Activated T-cell treated with anti-CD3 and anti-CD28 coated beads, Interleukin-2, amount 50 U/mL, for 24 hours (primary cell): ENCODE results near the gene C8A.

Experiments
- DNase-seq: peaks from one replicate; pipeline ENCODE4 v3.0.0-alpha.2; 2020
- H3K27ac Mint-ChIP-seq: 2 replicates; pipeline ENCODE4 v1.8.0; 2020; ENCODE audit warnings: mild to moderate bottlenecking, mixed read lengths
- H3K27me3 Mint-ChIP-seq: 2 replicates; pipeline ENCODE4 v1.8.0; 2020; ENCODE audit warnings: mixed read lengths
- H3K36me3 Mint-ChIP-seq: 2 replicates; pipeline ENCODE4 v1.8.0; 2020; ENCODE audit warnings: low read depth, mixed read lengths
- H3K4me1 Mint-ChIP-seq: 2 replicates; pipeline ENCODE4 v1.8.0; 2020; ENCODE audit warnings: low read depth, mixed read lengths
- H3K4me3 Mint-ChIP-seq: 2 replicates; pipeline ENCODE4 v1.8.0; 2020; ENCODE audit warnings: mild to moderate bottlenecking, moderate library complexity, mixed read lengths
- H3K9me3 Mint-ChIP-seq: 2 replicates; pipeline ENCODE4 v1.8.0; 2020; ENCODE audit warnings: mixed read lengths

Gene C8A

DNA sequence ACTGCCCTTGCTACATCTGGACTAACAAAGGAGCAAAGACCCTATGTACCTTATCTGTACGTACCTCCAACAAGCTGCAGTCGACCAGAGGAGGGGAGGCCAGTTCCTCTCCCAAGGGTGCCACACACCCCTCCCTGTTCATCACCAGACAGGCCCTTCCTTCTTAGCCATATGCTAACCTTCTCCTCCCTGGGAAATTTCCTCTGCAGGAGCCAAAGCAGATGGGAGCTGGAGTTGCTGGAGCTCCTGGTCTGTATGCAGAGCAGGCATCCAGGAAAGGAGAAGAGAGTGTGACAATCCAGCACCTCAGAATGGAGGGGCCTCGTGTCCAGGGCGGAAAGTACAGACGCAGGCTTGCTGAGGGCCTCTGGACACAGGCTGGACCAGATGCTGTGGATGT lies 62.8 kb downstream of the C8A start:
- no peaks in the 10 kb centered on the region for H3K9me3 Mint-ChIP-seq
- no peak for DNase-seq
- peaks cover 7% of the 10 kb centered on the region for H3K27me3 Mint-ChIP-seq
- H3K4me3 Mint-ChIP-seq: no peak overlapping the region
- H3K4me1 Mint-ChIP-seq: no peaks in the 10 kb centered on the region
- H3K36me3 Mint-ChIP-seq: no peaks in the 10 kb centered on the region
- no peak overlapping the region for H3K27ac Mint-ChIP-seq

DNA sequence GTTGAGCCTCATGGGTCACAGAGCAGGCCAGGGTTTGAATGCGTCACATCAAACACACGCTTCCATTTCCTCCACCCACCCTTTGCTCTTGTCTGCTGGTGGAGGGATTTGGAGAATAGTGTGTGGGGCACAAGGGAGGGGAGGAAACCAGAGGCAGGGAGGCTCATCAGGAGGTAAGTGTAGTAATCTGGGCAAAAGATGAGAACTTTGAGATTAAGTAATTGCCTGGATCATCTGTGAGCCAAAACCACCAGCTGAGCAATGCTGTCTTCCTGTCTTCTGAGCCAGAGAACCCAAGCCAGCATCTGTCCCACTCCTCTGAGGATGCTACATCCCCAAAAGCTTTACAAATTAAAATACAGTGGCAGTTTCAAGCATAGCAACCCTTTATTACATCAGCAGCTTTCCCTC lies 66.0 kb downstream of the C8A start:
- peaks cover 8% of the 10 kb centered on the region for H3K27me3 Mint-ChIP-seq
- DNase-seq: no peak
- no peak overlapping the region for H3K4me3 Mint-ChIP-seq
- H3K27ac Mint-ChIP-seq: no peak overlapping the region
- no peaks in the 10 kb centered on the region for H3K9me3 Mint-ChIP-seq
- H3K4me1 Mint-ChIP-seq: no peaks in the 10 kb centered on the region
- H3K36me3 Mint-ChIP-seq: no peaks in the 10 kb centered on the region

DNA sequence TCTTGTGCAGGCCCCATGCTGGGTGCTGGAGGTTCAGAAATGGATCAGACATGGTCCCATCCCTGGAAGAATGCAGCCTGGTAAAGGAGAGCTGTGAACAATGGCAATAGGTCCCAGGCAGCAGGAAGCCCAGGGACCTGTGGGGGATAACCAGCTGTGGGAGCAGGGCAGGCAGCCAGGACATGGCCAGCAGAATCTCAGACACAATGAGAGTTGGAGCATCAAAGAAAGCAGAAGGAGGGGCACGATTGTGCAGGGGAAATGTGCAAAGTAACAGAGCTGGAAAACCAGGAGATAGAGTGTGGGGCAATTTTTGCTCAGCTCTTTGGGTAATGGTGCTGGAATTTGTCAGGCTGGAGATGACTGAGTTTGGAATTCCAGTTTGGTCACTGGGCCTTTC lies 66.9 kb downstream of the C8A start:
- DNase-seq: no peak
- no peak overlapping the region for H3K4me3 Mint-ChIP-seq
- H3K36me3 Mint-ChIP-seq: no peaks in the 10 kb centered on the region
- no peaks in the 10 kb centered on the region for H3K4me1 Mint-ChIP-seq
- no peaks in the 10 kb centered on the region for H3K9me3 Mint-ChIP-seq
- H3K27me3 Mint-ChIP-seq: peaks cover 5% of the 10 kb centered on the region
- no peak overlapping the region for H3K27ac Mint-ChIP-seq

DNA sequence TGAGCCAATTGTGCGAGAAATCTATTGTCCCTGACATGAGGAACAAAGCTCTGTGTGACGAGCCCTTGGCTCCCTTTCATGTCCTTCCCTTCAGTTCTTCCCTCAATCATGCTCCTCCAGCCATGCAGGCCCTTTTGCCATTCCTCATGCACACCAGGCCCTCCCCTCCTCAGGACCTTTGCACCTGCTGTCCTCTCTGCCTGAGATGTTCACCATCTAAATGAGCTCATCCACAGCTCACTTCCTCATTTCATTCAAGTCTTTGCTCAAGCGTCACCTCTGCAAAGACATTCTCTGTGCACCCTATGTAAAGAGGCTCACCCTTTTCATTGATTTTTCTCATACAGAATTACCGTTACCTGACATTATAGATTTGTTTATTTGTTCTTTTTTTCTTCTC lies 67.5 kb downstream of the C8A start:
- Mint-ChIP-seq H3K9me3 (no peaks in the 10 kb centered on the region), H3K36me3 (no peaks in the 10 kb centered on the region), H3K4me1 (no peaks in the 10 kb centered on the region), H3K27ac (no peak overlapping the region), H3K4me3 (no peak overlapping the region), H3K27me3 (peaks cover 5% of the 10 kb centered on the region)
- no peak for DNase-seq

DNA sequence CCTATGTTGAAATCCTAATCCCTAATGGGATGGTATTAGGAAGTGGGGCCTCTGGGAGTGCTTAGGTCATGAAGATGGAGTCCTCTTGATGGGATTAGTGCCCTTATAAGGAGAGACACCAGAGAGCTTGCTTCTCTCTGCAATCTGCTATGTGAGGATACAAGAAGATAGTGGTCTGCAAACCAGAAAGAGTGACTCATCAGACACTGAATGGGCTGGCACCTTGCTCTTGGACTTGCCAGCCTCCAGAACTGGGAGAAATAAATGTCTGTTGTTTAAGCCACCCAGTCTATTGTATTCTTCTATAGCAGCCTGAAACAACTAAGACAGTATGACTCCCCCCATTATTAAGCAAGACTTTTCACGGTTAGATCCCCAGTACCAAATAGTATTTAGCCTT lies 67.9 kb downstream of the C8A start:
- Mint-ChIP-seq H3K4me1 (no peaks in the 10 kb centered on the region), H3K9me3 (no peaks in the 10 kb centered on the region), H3K27ac (no peak overlapping the region), H3K36me3 (no peaks in the 10 kb centered on the region), H3K27me3 (peaks cover 5% of the 10 kb centered on the region), H3K4me3 (no peak overlapping the region)
- DNase-seq: no peak

DNA sequence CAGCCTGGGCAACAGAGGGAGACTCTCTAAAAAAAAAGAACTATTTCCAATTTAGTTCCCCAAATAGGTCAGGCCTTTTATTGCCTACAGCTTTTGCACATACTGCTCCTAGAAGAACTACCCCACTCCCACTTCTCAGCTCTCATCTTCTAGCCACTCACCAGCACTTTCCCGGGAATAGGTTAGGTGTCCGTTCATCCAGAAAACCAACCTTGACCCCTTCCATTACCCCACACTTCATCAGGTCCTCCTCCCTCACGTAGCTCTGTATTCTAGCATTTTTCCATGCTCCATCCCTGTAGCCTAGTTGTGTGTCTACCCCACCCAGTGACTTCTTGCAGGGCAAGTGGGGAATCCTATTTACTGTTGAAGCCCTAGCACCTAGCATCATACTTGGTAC lies 68.6 kb downstream of the C8A start:
- no peaks in the 10 kb centered on the region for H3K4me1 Mint-ChIP-seq
- no peak overlapping the region for H3K27ac Mint-ChIP-seq
- H3K9me3 Mint-ChIP-seq: no peaks in the 10 kb centered on the region
- no peak for DNase-seq
- peaks cover 5% of the 10 kb centered on the region for H3K27me3 Mint-ChIP-seq
- no peak overlapping the region for H3K4me3 Mint-ChIP-seq
- no peaks in the 10 kb centered on the region for H3K36me3 Mint-ChIP-seq

DNA sequence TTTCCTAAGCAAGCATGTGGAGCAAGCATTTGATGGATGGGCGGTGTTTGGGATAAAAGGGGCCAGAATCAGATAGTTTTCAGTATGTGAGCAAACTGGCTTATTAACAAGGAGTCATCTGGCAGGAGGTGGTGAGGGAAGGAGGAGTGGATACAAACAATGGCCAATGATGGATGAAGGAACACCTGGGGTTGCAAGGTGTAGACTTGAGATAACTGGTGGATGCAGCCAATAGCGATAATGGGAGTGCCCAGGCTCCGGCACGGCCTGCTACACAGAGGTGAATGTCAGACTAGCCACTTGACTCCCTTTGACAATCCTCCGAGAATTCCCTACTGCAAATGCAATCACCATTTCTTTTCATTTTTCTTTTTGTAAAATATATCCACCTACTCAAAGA lies 69.5 kb downstream of the C8A start:
- no peaks in the 10 kb centered on the region for H3K4me1 Mint-ChIP-seq
- H3K4me3 Mint-ChIP-seq: no peak overlapping the region
- no peaks in the 10 kb centered on the region for H3K9me3 Mint-ChIP-seq
- DNase-seq: no peak
- peaks cover 5% of the 10 kb centered on the region for H3K27me3 Mint-ChIP-seq
- no peak overlapping the region for H3K27ac Mint-ChIP-seq
- no peaks in the 10 kb centered on the region for H3K36me3 Mint-ChIP-seq

DNA sequence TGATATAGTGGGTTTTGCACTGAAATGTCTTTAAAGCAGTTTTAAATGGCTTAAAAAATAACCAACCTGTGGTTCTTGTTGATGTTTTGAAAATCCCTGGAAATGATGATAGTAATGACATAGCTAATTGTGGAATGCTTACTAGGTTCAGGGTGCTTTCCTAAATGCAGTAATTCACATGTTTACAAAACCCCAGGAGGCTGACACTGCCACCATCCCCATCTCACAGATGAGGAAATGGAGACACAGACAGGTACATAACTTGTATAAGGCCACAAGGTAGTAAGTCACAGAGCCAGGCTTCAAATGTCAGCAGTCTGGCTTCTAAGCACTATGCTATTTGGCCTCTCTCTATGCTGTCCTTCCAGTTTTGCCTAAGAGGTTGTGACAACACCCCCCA lies 70.6 kb downstream of the C8A start:
- no peaks in the 10 kb centered on the region for H3K9me3 Mint-ChIP-seq
- no peaks in the 10 kb centered on the region for H3K36me3 Mint-ChIP-seq
- no peak overlapping the region for H3K27ac Mint-ChIP-seq
- H3K4me1 Mint-ChIP-seq: no peaks in the 10 kb centered on the region
- H3K4me3 Mint-ChIP-seq: no peak overlapping the region
- DNase-seq: no peak
- peaks cover 5% of the 10 kb centered on the region for H3K27me3 Mint-ChIP-seq

DNA sequence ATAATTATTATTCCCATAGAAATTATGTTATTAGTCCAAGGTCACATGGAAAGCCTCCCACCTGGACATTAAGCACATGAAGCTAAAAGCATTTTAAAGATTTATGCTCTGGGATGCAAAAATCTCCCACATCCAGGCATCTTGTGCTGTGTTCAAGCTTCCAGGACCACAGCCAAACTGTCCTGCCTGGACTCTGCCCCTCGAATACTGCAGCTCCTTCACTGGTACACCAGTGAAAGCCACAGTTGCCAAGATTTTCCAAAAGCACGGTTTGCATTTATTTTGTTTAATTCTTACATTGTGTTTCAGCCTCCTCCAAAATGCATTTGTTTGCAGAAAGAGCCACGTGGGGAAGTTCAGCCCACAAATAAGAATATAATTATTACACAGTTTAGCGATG lies 72.6 kb downstream of the C8A start:
- H3K9me3 Mint-ChIP-seq: no peaks in the 10 kb centered on the region
- H3K4me3 Mint-ChIP-seq: no peak overlapping the region
- DNase-seq: no peak
- no peaks in the 10 kb centered on the region for H3K4me1 Mint-ChIP-seq
- no peaks in the 10 kb centered on the region for H3K36me3 Mint-ChIP-seq
- peaks cover 5% of the 10 kb centered on the region for H3K27me3 Mint-ChIP-seq
- H3K27ac Mint-ChIP-seq: no peak overlapping the region

DNA sequence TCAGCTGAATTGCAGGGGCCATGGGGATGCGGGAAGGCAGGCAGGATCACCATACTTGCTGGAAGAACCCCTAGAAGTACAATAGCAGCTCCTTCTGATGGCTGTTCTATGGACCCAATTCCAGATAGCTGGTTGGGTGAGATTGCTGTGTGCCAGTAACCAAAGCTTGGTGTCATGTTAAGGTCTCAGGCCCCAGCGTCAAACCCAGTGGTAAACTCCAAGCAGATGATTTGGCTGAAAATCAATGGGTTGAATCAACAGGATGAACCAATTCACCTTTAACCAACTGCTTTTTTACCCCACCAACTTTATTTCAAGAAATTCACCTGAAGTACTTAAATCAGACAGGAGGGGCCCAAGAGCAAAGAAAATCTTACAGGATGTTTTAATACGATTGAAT lies 73.4 kb downstream of the C8A start:
- H3K9me3 Mint-ChIP-seq: no peaks in the 10 kb centered on the region
- no peak overlapping the region for H3K27ac Mint-ChIP-seq
- H3K36me3 Mint-ChIP-seq: no peaks in the 10 kb centered on the region
- H3K27me3 Mint-ChIP-seq: peaks cover 5% of the 10 kb centered on the region
- H3K4me3 Mint-ChIP-seq: no peak overlapping the region
- no peak for DNase-seq
- H3K4me1 Mint-ChIP-seq: no peaks in the 10 kb centered on the region

DNA sequence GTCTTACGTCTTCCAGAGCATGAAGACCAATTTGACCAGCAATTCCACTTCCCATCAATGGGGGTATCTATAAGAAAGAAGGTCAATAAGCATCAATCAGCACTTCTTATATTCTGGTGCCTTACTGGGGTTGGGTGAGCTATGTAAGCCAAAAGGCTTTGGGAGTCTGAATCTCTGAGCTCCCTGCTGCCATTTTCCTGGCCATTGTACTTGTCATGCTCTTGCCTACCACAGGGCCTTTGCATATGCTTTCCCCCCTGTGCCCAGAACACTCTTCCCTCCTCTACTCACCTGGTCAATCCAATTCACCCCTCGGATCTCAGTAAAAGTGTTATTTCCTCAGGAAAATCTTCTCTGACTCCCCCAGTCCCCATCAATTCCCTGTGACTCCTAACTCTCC lies 74.9 kb downstream of the C8A start:
- H3K9me3 Mint-ChIP-seq: no peaks in the 10 kb centered on the region
- H3K4me1 Mint-ChIP-seq: no peaks in the 10 kb centered on the region
- H3K4me3 Mint-ChIP-seq: no peak overlapping the region
- no peaks in the 10 kb centered on the region for H3K36me3 Mint-ChIP-seq
- DNase-seq: no peak
- no peak overlapping the region for H3K27ac Mint-ChIP-seq
- H3K27me3 Mint-ChIP-seq: peaks cover 2% of the 10 kb centered on the region

DNA sequence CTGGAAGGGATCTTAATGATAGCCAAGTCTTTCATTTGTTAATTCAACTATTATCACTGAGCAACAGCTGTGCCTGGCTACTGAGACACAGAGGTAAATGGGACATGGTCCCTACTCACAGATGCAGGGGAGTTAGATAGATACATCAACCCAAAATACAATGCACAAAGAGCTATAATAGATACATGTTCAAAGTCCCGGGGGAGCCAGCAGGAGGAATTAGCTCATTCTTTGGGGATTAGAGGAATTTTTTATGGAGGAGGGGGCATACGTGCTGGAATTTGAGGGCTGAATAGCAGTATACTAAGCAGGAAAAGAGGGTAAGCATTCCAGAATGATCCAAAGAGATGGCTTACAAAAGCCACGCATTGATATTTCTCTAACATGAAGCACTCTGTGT lies 76.6 kb downstream of the C8A start:
- Mint-ChIP-seq H3K36me3 (no peaks in the 10 kb centered on the region), H3K27me3 (peaks cover 2% of the 10 kb centered on the region), H3K27ac (no peak overlapping the region), H3K9me3 (no peaks in the 10 kb centered on the region), H3K4me3 (no peak overlapping the region), H3K4me1 (no peaks in the 10 kb centered on the region)
- DNase-seq: no peak

DNA sequence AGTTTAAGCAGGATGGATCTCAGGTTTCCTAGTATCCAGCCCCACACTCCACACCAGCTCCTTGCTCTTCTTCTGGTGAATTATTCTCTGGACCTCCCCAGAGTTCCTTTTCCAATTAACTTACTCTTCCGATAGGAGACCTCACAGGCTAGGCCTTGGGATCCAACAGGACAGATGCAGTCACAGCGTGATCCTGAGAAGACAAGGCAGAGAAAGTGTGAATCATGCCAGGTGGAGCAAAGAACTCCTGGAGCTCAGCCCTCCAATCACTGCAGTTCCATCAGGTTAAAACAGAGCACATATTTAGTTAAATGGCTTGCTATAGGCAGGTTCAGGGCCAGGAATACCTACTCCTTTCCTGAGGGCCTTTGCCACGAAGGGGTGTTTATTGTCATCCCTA lies 77.1 kb downstream of the C8A start:
- Mint-ChIP-seq H3K9me3 (no peaks in the 10 kb centered on the region), H3K27me3 (peaks cover 2% of the 10 kb centered on the region), H3K27ac (no peak overlapping the region), H3K4me3 (no peak overlapping the region), H3K36me3 (no peaks in the 10 kb centered on the region), H3K4me1 (no peaks in the 10 kb centered on the region)
- DNase-seq: no peak

DNA sequence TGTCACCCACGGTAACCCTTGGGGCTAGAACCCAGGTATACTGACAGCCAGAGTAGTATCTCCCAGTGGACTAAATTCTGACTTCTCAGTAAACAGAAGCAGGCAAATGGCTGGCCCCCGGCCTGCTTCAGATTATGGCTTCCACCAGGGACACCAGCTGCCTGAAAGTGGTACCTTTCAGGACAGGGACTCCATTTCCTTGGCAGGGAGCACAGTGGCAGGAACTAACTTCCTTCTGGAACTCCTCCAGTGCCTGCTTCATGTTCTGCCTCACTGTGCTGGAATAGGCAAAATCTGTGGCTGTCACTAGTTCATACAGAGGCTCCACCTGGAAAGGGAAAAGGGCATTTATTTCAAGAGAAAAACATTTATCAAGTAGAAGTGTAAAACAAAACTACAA lies 78.6 kb downstream of the C8A start:
- DNase-seq: no peak
- Mint-ChIP-seq H3K4me3 (no peak overlapping the region), H3K9me3 (no peaks in the 10 kb centered on the region), H3K4me1 (no peaks in the 10 kb centered on the region), H3K36me3 (no peaks in the 10 kb centered on the region), H3K27me3 (peaks cover 2% of the 10 kb centered on the region), H3K27ac (no peak overlapping the region)

DNA sequence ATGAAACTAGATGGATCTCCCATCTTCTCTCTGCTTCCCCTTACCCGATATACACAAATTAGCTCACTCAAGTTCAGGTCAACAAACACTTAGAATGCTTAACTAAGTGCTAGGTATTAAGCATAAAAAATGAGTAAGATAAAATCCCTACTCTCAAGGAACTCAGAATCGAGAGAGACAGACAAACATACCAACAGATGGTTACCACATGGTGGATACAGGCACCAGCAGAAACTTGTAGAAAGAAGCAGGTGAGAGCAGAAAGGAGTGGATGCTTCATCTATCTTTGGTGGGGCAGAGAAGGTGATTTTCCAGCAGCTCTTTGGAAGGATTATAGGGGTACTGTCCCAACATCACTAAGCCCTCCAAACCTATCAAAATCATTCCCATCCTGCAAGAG lies 79.0 kb downstream of the C8A start:
- Mint-ChIP-seq H3K4me1 (no peaks in the 10 kb centered on the region), H3K27ac (no peak overlapping the region), H3K27me3 (peaks cover 2% of the 10 kb centered on the region), H3K4me3 (no peak overlapping the region), H3K9me3 (no peaks in the 10 kb centered on the region), H3K36me3 (no peaks in the 10 kb centered on the region)
- DNase-seq: no peak

DNA sequence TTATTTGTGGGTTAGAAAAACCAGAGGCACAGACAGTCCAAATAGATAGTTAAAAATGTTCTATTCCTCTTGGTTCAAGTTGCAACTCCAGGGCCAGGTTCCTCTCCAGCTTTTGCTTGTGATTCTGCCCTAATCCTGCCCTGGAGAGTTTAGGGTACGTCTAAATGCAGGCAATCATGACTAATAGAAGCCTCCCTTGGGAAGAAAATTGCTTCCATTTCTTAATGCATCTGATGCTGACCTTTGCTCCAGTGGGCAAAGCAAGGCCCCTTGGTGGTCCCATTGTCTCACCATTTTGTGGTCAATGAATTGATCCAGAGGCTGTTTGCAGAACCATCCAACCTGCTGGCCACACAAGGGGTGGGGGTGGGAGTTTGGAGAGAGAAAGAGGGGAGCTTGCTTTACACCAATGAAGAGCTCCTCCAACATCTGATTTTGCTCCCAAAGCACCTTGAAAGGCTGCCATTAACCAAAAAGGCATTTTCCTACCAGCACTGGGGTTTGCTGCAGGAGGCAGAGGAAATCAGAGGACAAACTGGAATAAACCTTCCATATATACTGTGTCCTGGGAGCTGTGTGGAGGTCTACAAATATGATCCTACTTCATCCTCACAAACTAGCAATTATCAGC lies 79.9 kb downstream of the C8A start:
- H3K9me3 Mint-ChIP-seq: no peaks in the 10 kb centered on the region
- DNase-seq: no peak
- H3K36me3 Mint-ChIP-seq: no peaks in the 10 kb centered on the region
- H3K4me3 Mint-ChIP-seq: no peak overlapping the region
- no peak overlapping the region for H3K27ac Mint-ChIP-seq
- H3K4me1 Mint-ChIP-seq: no peaks in the 10 kb centered on the region
- H3K27me3 Mint-ChIP-seq: peaks cover 12% of the 10 kb centered on the region
